NCI-H524 (cell line): ENCODE data around the gene ARHGEF19.
"Not testable (repeated sequence)": the region's sequence is repeated elsewhere in the genome, so short reads cannot be mapped to it uniquely, and the experiment has no call there.

ENCODE experiments used
- DNase-seq, 2 experiments: peaks; one replicate each; lab custom pipeline; 2025; lab: John Stamatoyannopoulos, UW

ARHGEF19 gene

DNA sequence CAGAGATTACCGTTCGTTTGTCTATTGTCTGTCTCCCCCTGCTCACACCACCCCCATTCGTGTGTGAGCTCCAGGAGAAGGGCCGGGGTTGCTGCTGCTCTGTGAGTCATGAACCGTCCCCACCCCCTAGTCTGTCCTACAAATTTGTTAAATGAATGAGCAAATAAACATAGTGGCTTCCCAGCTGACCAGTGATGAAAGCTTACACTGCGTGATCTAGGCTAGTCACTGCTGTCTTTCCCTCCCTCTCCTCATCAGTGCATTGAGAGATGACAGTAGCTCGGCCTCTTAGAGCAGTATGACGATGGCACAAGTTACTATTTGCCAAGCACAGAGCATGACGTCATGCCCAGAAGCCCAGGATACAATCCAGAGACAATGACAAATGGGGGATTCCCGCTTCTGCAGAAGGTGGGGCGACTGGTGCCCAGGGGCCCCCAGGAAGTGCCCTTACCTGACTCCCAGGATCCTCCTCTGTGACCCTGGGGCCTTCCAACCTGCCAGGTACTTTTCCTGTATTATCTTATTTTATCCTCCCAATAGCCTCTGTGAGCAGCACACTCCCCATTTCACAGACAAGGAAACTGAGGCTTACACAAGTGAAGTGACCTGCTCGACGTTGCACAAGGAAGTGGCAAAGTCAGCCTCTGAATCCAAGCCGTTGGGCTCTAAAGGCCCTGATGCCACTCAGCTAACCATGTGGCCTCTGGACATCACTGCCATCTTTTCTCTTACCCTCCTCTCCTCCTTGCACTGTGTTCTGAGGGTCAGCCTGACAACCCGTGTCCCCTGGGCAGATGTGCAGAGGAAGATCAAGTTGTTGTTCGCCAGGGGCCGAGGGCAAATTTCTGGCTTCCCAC lies 48.0 kb downstream of the ARHGEF19 start:
- DNase-seq, result peak; percentile 46 to 73

DNA sequence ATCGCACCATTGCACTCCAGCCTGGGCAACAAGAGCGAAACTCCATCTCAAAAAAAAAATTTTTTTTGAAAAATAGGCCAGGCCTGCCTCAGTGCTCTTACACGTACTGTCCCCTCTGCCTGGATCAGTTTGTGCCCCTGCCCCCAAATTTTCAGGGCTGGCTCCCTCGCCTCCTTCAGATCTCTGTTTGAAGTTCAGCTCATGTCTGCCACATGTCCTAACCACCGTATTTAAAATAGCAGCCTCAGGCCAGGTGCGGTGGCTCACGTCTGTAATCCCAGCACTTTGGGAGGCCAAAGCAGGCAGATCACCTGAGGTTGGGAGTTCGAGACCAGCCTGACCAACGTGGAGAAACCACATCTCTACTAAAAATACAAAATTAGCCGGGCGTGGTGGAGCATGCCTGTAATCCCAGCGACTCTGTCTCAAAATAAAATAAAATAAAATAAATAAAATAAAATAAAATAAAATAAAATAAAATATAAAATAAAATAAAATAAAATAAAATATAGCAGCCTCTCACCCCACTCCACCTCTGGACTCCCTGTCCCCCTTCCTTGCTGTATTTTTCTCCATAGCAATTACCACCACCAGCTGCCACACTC lies 48.7 kb downstream of the ARHGEF19 start:
- not testable (repeated sequence) for DNase-seq

DNA sequence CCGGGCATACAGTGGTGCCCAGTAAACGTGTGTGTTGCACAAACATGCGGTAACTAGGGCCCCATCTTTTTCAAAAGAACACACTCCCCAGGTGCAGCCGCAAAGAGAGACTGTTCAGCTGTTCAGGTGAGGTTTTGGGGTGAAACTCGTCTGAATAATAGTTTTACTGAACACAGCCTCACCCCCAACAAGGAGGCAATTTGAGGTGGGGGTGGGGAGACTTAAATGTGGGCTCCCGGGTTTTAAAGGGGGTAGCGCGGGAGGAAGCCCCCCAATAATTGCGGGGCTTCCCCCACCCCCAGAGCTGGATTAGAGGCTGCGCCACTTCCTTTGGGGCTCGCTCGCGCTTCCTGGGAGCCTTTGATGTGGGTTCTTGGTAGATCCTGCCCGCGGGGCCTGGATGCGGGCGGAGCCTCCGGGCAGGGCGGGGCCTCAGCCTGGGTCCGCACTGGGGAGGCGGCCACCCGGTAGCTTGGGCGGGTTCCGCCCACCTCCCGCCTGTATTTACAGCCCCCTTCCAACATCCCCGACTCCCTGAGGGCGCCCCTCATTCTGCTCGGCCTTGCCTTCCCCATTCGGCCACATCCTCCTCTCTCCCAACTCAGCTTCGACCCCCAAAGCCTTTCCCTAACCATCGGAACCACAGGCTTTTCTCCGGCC lies 50.2 kb downstream of the ARHGEF19 start:
- no peak for DNase-seq

DNA sequence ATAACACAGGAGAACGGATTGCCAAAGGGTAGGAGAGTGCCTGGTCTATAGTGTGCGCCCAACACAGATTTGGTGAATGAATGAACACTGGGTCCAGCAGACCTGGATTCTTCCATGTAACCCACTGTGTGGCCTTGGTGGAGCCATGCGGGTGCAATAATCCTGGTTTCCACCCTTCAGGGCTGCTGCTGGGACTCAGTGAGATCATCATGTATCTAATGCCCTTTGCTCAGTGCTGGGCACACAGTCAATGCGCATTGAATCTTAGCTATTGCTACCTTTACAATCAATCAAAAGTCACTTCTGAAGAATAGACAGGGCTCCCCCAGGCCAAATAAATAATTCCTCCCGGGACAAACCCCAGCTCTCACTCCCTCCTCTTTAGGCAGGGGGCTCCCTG lies 50.7 kb downstream of the ARHGEF19 start:
- no peak for DNase-seq

DNA sequence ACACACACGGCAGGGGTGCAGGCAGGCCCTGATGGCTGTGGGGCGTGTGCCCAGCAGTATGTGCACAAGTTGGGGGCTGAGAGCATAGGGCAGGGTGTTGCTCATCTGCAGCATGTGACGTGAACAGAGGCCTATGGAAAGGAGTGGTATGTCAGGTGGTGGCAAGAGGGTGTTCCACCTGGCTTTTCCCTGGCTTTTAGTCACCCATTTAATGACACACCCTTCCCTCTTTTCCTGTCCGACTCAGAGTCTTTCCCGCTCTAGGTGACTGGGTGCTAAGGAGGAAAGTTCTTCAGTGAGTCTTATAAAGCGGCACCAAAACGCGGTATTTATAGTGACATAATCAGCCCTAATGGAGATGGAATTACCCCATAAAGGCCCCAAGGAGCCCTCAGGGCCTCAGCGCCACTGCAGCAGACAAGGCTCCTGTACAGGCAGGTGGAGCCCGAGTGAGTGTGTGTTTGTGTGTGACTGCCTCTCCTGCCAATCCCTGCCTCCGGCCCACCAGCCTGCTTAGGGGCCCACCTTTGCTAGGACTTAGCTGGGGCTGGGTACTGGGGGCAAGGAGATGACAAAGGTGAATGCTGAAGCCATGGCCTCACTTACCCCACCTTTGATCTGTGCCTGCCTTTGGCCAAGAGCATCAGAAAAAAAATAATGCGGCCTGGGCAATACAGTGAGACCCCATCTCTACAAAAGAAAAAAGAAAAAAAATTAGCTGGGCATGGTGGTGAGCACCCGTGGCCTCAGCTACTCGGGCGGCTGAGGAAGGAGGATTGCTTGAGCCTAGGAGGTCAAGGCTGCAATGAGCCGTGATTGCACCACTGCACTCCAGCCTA lies 53.2 kb downstream of the ARHGEF19 start:
- DNase-seq, result no peak

DNA sequence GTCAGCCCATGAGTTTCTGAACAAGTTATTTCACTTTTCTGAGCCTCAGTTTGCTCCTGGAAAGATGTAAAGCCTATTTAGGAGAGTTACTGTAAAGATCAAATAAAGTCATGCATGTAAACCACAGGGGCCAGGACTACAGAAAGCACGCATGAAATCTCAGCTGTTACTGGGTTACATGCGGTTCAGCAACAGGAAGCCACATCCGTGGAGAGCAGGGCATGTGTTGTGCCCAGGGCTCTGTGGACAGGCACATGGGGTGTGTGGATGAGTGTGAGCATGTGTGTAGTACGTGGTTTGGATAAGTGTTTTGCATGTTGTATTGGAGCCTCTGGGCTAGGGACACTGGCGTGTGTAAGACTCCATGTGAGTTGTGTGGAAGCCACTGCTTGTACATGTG lies 54.4 kb downstream of the ARHGEF19 start:
- no peak for DNase-seq

DNA sequence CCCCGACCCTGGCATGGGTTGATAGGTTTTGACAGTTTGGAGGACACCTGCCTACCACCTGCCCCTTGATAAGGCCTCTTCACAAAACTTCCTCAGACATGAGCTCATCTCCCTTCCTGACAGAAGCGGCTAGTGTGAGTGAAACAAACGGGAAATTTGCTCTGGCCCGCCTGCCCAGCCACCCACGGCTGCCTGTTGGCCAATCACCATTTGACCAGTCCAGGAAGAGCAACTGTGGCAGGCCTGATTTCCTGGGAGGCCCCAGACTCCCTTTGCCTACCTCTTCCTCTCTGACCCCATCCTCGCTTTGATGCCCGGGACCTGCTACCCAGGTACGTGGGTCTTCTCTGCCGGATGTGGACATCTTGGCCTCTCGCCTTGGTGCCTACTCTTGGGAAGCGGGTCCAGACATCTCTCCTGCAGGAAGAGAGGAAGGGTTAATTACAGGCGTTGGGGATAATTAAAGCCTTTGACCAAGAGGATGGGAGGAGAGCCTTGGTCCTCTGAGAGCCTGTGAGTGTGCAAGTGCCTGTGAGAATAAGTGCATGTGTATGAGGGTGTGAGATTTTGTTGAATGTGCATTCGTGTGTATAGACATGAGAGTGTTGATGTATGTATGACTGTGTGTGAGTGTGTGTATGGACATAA lies 55.5 kb downstream of the ARHGEF19 start:
- DNase-seq, result no peak

DNA sequence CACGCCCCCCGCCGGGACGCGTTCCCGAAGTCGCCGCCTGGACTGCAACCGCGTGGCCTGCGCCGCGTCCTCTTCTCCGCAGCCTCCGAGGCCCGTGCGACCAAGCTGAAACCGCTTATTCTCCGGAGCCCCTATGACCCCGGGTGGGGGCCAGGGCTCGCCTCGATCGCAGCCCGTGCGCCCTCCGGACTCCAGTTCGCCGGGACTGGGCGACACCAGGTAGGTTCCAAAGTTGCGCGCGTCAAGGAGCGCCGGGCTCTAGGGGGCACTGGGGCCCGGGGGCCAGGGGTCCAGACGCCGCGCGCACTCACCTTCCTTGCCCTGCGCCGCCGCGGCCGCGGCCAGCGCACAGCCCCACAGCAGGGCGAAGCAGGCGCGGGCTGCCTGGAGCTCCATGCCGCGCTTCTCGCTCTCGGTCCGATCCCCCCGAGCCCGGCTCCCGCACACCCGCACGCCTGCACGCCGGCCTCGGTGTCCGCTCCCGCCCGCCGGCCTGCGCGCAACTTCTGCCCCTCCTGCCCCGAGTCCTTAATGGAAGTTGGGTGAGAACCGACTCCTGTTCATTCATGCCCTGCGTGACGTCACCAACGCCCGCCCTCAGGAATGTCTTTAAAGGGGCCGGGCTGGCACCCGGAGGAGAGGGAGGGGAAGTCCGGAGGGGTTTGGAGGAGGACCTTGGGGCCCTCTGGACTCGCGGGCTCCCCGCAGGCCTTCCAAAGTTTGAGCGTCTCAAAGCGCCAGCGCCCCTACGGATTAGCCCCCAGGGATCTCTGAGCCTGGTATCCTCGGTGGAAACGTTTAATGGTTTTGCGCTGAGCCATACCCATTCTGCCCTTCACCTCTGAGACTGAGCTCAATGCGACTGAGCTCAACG lies 56.7 kb downstream of the ARHGEF19 start, which contains the start of gene EPHA2:
EPHA2 (minus strand) TSS at position 533 of the 874 bp plus-strand sequence; CDS start at position 396, 137 bp downstream.
- peak; percentile 37 to 61 for DNase-seq

DNA sequence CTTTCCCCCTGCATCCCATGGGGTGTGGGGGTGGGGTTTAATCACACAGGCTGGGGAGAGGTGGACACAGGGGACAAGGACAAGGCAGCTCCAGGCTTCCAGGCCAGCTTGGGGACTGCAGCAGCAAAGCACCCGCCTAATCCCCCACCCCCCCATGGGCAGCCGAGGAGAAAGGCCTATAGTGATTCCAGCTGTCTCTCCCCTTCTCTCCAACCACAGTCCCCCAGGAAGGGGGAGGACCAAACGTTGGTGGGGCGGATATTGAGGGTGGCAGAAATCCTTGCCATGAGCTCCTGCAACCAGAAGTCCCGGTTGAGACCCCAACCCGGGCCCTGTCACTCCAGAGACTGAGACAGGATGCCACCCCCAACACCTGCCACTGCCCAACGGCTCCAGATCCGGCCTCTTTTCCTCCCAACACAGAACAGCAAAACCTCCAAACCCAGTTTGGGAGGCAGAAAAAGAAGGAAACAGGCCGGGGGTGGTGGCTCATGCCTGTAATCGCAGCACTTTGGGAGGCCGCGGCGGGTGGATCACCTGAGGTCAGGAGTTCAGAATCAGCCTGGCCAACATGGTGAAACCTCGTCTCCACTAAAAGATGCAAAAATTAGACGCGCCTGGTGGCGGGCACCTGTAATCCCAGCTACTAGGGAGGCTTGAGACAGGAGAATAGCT lies 58.3 kb downstream of the ARHGEF19 start:
- peak; percentile 9 to 46 for DNase-seq

DNA sequence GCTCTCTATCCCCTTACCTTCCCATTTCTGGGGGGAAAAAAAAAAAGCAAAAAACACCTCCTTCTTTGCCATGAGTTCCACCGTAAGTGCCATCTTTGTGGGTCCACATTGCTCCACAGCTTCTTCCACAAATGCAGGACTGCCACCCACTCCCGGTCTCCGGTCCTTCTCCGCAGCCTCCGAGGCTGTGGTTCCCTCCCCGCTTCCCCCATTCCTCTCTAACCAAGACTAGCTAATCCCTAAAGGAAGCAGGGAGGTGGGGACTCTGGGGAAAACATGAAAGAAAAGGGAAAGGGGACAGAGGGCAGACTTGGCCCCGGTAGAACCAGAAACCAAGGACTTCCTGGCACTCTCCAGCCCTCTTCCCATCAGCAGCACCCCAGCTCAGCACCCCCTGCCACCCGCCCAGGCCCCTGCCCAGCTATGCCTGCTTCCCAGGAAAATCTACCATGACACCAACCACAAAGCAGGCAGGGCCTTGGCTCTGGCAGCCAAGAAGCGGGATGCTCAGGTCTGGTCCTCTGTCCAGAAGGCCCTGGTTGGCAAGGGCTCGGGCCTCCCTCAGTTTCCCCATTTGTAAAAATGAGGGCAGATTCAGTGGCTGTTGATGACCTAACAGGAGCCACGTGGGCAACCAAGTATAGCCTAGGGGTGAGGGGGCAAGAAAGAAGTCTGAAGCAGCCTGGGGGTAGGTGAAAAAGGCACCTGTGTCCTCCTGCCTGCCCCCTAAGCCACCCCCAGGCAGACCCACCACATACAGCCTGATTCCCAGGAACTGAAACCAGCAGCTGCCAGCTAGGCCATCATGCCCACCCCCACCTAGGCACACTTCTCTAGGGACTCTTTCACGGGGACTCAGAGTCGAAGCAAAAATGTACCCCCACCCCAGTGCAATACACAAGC lies 59.1 kb downstream of the ARHGEF19 start:
- DNase-seq, result peak in 1 of 2 experiments; percentile 36

DNA sequence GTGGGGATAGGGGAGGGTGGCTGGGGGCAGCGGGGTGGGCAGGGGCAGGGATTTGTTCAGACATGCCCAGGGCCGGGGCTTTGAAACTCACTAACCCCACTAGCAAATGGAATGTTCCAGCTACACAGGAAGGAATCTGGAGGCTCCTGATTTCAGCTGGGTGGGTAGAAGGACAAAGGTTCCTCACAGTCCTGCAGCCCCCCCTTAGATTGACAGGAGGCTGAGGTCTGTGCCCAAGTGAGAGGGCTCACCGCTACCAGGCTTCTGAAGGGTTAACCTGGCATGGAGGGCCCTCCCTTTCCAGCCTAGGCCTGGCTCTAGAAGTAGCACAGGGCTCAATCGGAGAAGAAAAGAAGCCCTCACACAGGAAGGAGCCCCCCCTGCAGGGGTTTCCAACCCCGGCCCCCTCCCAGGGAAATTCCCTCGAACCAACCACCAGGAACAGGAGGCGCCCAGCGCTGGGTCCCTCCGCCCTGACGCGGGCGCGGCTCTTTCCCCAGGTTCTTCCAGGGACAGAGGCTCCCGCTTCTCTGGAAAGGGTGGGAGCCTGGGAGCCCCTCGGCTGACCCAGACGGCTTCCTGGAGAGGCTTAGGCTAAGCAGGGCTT lies 59.9 kb downstream of the ARHGEF19 start:
- DNase-seq, result no peak

DNA sequence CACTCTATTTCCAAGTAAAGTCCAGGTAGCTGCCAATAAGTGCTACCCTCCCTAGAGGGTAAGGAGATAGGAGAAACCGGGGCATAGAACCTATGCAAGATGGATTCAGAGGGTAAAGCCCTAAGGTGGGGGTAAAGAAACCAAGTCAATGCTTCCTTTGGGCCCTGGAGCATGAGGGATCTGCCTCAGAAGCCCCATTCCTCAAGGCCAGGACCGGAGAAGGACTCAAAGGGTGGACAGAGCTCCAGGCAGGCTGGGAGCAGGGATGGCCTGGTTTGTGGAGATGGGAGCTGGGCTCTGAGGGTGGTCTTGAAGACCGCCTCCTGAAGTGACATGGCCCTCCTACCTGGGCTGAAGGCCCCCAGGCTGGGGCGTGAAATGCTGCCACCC lies 60.5 kb downstream of the ARHGEF19 start:
- DNase-seq, result no peak

DNA sequence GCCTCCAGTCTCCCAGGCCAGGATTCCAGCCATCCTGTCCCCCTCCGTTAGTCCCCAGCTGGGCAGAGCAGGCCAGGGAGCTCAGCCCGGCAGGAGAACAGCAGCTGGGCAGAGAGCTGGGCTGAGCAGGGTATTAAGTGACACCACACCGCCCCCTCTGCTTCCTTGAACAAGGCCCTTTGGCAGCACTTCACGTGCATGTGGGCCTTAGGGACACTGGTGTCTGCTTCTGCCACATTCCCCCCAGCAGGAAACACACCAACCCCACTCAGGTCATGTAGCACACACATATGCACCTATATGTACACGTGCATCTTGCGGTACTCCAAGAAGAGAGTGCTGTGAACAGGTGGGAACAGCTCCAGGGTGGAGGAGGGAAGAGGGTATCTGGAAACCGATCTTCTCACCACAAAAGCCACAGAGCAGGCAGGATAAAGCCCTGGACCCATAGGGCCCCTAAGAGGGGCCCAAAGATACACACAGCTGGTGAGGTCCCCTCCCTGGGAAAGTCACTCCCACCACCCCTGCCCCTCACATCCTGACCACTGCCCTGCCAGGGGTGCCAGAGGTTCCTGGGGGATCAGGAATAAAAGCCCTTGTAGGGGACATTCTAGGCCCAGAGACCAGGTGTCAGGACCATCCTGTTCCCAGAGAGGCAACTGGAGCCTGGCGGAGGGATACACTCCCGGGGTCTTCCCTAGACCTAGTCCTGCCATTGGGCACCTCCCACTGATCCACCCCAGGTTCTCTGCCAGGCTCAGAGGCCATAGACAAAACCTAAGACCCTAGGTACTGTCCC lies 61.1 kb downstream of the ARHGEF19 start:
- peak; percentile 6 to 74 for DNase-seq

DNA sequence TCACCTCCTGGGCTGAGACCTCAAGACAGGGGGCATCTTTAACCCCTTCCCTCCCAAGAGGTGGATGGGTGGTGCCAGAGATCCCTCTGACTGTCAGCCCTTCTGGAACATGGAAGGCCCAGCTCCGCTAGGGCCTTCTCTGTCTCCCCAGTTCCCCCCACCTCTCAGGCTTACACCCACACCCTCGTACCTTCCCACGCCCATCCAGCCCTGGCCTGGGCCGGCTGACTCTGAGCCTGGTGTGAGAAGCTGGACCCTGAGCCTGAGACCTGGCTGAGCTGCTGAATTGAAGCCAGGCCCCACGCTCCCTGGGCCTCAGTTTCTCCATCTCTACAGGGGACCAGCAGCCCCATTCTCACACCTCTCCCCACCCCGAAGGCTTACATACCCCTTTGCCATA lies 61.9 kb downstream of the ARHGEF19 start:
- no peak for DNase-seq

DNA sequence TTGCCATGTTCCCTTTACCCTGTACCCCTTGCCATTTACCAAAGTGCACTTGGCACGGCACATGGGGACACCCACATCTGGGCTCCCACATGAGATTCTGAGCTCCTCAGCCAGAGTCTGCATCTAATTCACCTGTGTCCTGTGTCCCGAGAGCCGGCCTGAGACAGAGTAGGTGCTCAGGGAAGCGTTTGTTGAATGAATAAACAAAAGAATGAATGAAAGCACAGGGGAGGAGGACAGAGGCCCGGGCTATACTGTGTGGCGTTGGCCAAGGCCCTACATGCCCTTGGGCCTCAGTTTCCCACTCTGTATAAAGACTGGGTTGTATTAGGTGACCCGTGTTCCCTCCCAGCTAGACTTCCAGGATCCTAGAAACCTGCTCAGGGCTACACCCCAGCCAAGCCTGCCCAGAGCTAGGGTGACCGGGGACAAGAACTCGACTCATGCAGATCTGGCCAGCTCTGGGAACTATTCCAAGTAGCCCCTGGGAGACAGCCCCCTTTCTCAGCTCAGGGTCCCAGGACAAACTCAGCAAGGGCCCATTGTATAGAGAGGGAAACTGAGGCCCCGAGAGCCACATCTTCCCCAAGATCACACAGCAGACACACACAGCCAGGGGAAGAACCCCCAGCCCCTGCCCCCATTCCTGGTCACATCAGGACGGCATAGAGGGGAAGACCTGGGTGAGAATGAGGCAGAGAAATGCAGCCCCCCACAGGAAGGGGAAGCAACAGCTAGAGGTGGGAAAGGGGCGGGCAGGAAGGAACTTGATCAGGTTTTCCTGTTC lies 62.6 kb downstream of the ARHGEF19 start:
- DNase-seq, result no peak

DNA sequence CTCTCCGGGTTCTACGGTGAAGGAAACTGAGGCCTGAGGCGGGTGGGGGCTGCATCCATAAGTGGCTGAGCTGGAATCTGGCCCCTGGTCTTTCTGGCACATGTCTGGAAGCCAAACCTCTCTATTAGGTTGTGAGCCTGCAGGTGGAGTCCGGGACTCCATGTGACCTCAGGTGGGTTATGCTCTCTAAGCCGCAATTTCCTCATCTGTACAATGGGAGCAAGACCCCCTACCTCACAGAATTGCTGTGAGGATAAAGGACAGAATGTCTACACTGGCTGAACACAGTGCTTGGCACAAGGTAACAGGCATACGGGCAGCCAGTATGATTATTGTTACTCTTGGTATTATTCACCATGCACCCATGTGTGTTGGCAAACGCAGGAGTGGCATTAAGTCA lies 63.3 kb downstream of the ARHGEF19 start:
- no peak for DNase-seq
